ENCODE data around the gene ELOA. TPM values are rescaled to one million over a fixed set of nuclear protein-coding genes. Genes with fewer than 3 reads are reported as not detected.

Gene ELOA, protein sequence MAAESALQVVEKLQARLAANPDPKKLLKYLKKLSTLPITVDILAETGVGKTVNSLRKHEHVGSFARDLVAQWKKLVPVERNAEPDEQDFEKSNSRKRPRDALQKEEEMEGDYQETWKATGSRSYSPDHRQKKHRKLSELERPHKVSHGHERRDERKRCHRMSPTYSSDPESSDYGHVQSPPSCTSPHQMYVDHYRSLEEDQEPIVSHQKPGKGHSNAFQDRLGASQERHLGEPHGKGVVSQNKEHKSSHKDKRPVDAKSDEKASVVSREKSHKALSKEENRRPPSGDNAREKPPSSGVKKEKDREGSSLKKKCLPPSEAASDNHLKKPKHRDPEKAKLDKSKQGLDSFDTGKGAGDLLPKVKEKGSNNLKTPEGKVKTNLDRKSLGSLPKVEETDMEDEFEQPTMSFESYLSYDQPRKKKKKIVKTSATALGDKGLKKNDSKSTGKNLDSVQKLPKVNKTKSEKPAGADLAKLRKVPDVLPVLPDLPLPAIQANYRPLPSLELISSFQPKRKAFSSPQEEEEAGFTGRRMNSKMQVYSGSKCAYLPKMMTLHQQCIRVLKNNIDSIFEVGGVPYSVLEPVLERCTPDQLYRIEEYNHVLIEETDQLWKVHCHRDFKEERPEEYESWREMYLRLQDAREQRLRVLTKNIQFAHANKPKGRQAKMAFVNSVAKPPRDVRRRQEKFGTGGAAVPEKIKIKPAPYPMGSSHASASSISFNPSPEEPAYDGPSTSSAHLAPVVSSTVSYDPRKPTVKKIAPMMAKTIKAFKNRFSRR
- total RNA-seq (10 to 100 TPM; 28.3 to 31.7 TPM), polyA plus RNA-seq (10 to 100 TPM; 17.1 to 32.4 TPM)

DNA sequence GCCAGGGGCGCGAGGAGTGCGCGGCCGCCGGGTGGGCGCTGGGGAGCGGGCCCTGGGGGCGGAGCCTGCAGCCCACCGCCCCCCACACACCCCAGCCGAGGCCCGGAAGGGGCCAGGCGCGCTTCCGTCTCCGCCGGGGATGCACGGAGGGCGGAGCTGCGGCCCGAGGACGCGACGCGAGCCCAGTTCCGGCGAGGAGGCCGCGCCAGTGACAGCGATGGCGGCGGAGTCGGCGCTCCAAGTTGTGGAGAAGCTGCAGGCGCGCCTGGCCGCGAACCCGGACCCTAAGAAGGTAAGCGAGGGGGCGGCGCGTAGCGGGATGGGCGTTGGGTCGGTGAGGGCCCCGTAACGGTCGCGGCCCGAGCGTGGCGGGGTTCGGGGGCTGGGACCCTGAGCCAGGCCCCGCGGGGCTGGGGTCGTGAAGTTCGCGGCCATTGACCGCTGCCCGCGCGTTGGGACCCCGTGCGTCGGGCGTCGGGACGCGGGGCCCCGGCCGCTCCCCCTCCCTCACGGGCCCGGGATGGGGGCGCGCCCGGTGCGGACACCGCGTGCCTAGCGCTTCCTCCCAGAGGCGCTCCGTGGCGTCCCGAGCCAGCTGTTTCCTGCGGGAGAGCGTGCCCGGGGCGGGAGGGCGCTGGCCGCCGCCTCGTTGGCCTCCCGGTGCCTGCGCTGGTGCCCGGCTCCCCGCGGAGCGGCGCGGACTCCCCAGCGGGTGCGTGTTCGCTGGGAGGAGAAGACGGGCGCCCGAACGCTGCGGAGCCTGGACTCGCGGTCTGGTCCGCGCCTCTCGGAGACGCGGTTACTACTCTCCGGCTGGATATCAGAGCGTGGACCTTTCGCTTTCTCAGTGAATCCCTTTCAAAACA lies at the start of gene ELOA:
TSS of gene ELOA (plus strand) at position 185 of the 866 bp plus-strand sequence. CDS start at position 218, 33 bp downstream.
- Mint-ChIP-seq H3K9me3 (no peaks in the 10 kb centered on the region), H3K4me3 (peak within 1 kb of the TSS; percentile 91 to 97 (median 92)), H3K27me3 (no peaks in the 10 kb centered on the region), H3K27ac (peak within 1 kb of the TSS; percentile 92 to 95 (median 94)), H3K36me3 (peaks cover 7 to 31% of the 10 kb centered on the region in 2 donors), H3K4me1 (peaks cover 38 to 57% (median 46%) of the 10 kb centered on the region in 4 donors)
- POLR2A ChIA-PET (ENCODE audit: partially characterized antibody), result interaction anchor here (0.6 to 3.2 kb wide), 14 partner anchors 8 to 241 kb away, joined by 3 to 40 read pairs (median 4); partner anchors contain the start of genes HMGCL, LYPLA2, PITHD1 and RPL11
- H3K4me3 ChIP-seq (ENCODE audit: low read length in 2 of 2), result peak within 1 kb of the TSS; percentile 75 to 89
- CTCF ChIA-PET (ENCODE audit: partially characterized antibody), result interaction anchor here (2.3 kb wide), 1 partner anchor 28 kb away, joined by 8 read pairs; no protein-coding TSS in a partner anchor
- H3K4me1 ChIP-seq (ENCODE audit: insufficient read depth, low read length), result peaks cover 51% of the 10 kb centered on the region
- intact Hi-C loops (cut with micrococcal nuclease), result loop anchor here (1.0 to 5.0 kb wide), 2 partner anchors 34 to 52 kb away; partner anchors contain the start of genes PITHD1 and RPL11
- peak within 1 kb of the TSS; percentile 87 for H3K27ac ChIP-seq (ENCODE audit: low read depth, low read length)
- peak; percentile 74 to 78 (median 77) for DNase-seq
- no peaks in the 10 kb centered on the region for H3K27me3 ChIP-seq (ENCODE audit: insufficient read depth, low read length)
- no peaks in the 10 kb centered on the region for H3K36me3 ChIP-seq (ENCODE audit: insufficient read depth, low read length)
- H3K9me3 ChIP-seq (ENCODE audit: control insufficient read depth in 1 of 2, low read length in 2 of 2), result no peaks in the 10 kb centered on the region

DNA sequence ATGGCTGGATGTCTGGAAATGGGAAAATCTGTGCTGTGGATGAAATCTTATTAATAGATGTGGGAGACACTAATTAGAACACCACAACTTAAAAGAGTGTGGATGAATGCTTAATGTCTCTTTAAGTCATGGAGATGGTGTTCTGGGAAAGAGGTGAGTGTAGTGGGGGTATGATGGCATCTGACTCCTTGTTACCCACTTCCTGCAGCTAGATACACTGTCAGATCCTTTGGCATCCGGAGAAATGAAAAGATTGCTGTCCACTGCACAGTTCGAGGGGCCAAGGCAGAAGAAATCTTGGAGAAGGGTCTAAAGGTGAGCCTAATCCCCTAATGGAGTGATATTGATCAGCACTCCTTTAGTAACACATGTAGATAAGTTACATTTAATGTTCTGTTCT lies 49.7 kb upstream of the ELOA start:
- no peaks in the 10 kb centered on the region for H3K9me3 Mint-ChIP-seq
- no peaks in the 10 kb centered on the region for H3K27me3 Mint-ChIP-seq
- H3K27ac Mint-ChIP-seq, result peak overlapping the region; percentile 16 to 97 (median 87)
- Histone ChIP-seq H3K9me3 (ENCODE audit: control insufficient read depth in 1 of 2, low read length in 2 of 2) (no peaks in the 10 kb centered on the region), H3K4me1 (ENCODE audit: insufficient read depth, low read length) (peaks cover 49% of the 10 kb centered on the region), H3K27ac (ENCODE audit: low read depth, low read length) (peak overlapping the region; percentile 91), H3K4me3 (ENCODE audit: low read length in 2 of 2) (no peak overlapping the region), H3K36me3 (ENCODE audit: insufficient read depth, low read length) (peaks cover 58% of the 10 kb centered on the region), H3K27me3 (ENCODE audit: insufficient read depth, low read length) (no peaks in the 10 kb centered on the region)
- peaks cover 44 to 68% (median 55%) of the 10 kb centered on the region in 4 donors for H3K4me1 Mint-ChIP-seq
- DNase-seq, result no peak
- intact Hi-C loops (cut with micrococcal nuclease), result loop anchor here (10.0 kb wide), 1 partner anchor 329 kb away; the partner anchor contains the start of gene ZNF436
- peaks cover 60 to 71% of the 10 kb centered on the region in 2 donors for H3K36me3 Mint-ChIP-seq
- peak overlapping the region; percentile 93 to 99 (median 96) for H3K4me3 Mint-ChIP-seq
- CTCF ChIA-PET (ENCODE audit: partially characterized antibody), result no interaction called here
- POLR2A ChIA-PET (ENCODE audit: partially characterized antibody), result no interaction called here

DNA sequence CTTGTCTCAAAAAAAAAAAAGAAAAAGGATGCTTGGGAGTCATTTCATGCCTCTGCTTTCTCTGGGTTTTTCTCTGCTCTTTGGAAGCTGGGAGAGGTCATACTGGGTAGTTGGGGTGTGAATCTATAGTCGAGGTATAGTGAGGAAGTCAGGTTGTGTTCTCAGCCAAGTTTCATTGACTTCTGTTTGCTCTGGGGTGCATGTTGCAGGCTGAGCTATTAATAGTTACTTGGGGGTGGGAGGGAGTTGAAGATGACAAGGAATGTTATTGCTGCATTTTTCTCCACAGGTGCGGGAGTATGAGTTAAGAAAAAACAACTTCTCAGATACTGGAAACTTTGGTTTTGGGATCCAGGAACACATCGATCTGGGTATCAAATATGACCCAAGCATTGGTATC lies 48.9 kb upstream of the ELOA start:
- H3K4me1 Mint-ChIP-seq, result peaks cover 44 to 71% (median 57%) of the 10 kb centered on the region in 4 donors
- CTCF ChIA-PET (ENCODE audit: partially characterized antibody), result no interaction called here
- POLR2A ChIA-PET (ENCODE audit: partially characterized antibody), result no interaction called here

DNA sequence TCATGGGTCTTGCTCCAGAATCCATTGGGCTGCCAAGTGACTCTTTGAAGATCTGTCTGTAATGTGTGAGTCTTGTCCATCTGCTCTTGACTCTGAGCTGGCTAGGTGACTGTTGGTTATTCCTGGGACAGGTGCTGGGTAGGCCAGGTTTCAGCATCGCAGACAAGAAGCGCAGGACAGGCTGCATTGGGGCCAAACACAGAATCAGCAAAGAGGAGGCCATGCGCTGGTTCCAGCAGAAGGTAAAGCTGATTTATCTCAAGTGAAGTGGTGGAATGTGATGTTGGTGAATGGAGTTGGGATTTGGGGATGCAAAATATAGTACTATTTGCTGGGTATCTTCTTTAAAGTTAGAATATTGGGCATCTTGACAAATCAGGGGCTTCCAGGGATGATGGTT lies 47.6 kb upstream of the ELOA start:
- intact Hi-C loops (cut with micrococcal nuclease), result loop anchor here (10.0 kb wide), 1 partner anchor 331 kb away; the partner anchor contains the start of gene ZNF436

More for the DNA sequence above, 48.9 kb upstream of the ELOA start:
- Mint-ChIP-seq H3K9me3 (no peaks in the 10 kb centered on the region), H3K27ac (peak overlapping the region in 6 of 7 donors; percentile 4 to 97 (median 46)), H3K27me3 (no peaks in the 10 kb centered on the region), H3K4me3 (peak overlapping the region in 5 of 8 donors; percentile 6 to 55 (median 41)), H3K36me3 (peaks cover 60 to 78% of the 10 kb centered on the region in 2 donors)
- Histone ChIP-seq H3K4me3 (ENCODE audit: low read length in 2 of 2) (no peak overlapping the region), H3K36me3 (ENCODE audit: insufficient read depth, low read length) (peaks cover 65% of the 10 kb centered on the region), H3K27me3 (ENCODE audit: insufficient read depth, low read length) (no peaks in the 10 kb centered on the region), H3K4me1 (ENCODE audit: insufficient read depth, low read length) (peaks cover 49% of the 10 kb centered on the region), H3K9me3 (ENCODE audit: control insufficient read depth in 1 of 2, low read length in 2 of 2) (no peaks in the 10 kb centered on the region), H3K27ac (ENCODE audit: low read depth, low read length) (no peak overlapping the region)
- no peak for DNase-seq
- intact Hi-C loops (cut with micrococcal nuclease), result loop anchor here (10.0 kb wide), 1 partner anchor 330 kb away; the partner anchor contains the start of gene ZNF436

DNA sequence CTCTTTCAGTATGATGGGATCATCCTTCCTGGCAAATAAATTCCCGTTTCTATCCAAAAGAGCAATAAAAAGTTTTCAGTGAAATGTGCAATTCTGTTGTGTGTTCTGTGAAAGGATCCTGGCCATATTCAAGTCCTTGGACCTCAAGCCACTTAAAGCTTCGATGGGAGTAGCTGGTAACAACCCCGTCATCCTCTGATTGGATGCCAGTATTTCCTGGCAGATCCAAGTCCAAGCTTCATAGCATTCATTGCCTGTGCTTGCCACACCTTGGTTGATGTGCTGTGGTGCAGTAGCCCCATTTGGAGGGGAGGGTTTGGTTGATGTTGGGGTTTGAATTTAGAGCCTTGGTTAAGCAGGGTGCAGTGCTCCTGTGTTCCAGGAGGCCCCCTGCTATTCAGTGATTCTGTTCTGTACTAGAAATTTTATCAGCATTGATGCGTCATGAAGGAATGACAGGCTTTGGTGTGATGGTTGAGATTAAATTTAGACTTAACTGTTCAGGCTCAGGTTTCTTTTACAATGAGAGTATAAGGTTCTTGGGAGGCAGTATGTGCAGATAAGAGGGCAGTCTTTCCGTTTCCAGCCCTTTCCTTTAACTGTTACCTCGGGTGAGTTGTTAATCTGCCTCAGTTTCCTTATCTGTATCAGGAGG lies 46.8 kb upstream of the ELOA start:
- Mint-ChIP-seq H3K4me3 (peak overlapping the region in 3 of 8 donors; percentile 6 to 61 (median 27)), H3K9me3 (no peaks in the 10 kb centered on the region), H3K4me1 (peaks cover 49 to 75% (median 59%) of the 10 kb centered on the region in 4 donors), H3K27me3 (no peaks in the 10 kb centered on the region), H3K36me3 (peaks cover 76 to 96% of the 10 kb centered on the region in 2 donors), H3K27ac (peak overlapping the region in 5 of 7 donors; percentile 6 to 97 (median 53))
- Histone ChIP-seq H3K27ac (ENCODE audit: low read depth, low read length) (no peak overlapping the region), H3K4me3 (ENCODE audit: low read length in 2 of 2) (no peak overlapping the region), H3K9me3 (ENCODE audit: control insufficient read depth in 1 of 2, low read length in 2 of 2) (no peaks in the 10 kb centered on the region), H3K4me1 (ENCODE audit: insufficient read depth, low read length) (peaks cover 49% of the 10 kb centered on the region), H3K36me3 (ENCODE audit: insufficient read depth, low read length) (peaks cover 79% of the 10 kb centered on the region), H3K27me3 (ENCODE audit: insufficient read depth, low read length) (no peaks in the 10 kb centered on the region)
- ChIA-PET CTCF (ENCODE audit: partially characterized antibody) (no interaction called here), POLR2A (ENCODE audit: partially characterized antibody) (no interaction called here)
- intact Hi-C loops (cut with micrococcal nuclease), result loop anchor here (10.0 kb wide), 1 partner anchor 332 kb away; the partner anchor contains the start of gene ZNF436
- DNase-seq, result no peak

More for the DNA sequence above, 47.6 kb upstream of the ELOA start:
- H3K36me3 Mint-ChIP-seq, result peaks cover 68 to 90% of the 10 kb centered on the region in 2 donors
- peaks cover 49 to 75% (median 59%) of the 10 kb centered on the region in 4 donors for H3K4me1 Mint-ChIP-seq
- no peaks in the 10 kb centered on the region for H3K9me3 Mint-ChIP-seq
- H3K27ac ChIP-seq (ENCODE audit: low read depth, low read length), result no peak overlapping the region
- peak overlapping the region in 6 of 7 donors; percentile 20 to 97 (median 54) for H3K27ac Mint-ChIP-seq
- POLR2A ChIA-PET (ENCODE audit: partially characterized antibody), result no interaction called here
- H3K27me3 Mint-ChIP-seq, result no peaks in the 10 kb centered on the region
- peaks cover 74% of the 10 kb centered on the region for H3K36me3 ChIP-seq (ENCODE audit: insufficient read depth, low read length)
- peaks cover 49% of the 10 kb centered on the region for H3K4me1 ChIP-seq (ENCODE audit: insufficient read depth, low read length)
- H3K9me3 ChIP-seq (ENCODE audit: control insufficient read depth in 1 of 2, low read length in 2 of 2), result no peaks in the 10 kb centered on the region
- H3K27me3 ChIP-seq (ENCODE audit: insufficient read depth, low read length), result no peaks in the 10 kb centered on the region
- no peak for DNase-seq
- CTCF ChIA-PET (ENCODE audit: partially characterized antibody), result no interaction called here
- no peak overlapping the region for H3K4me3 ChIP-seq (ENCODE audit: low read length in 2 of 2)
- peak overlapping the region in 4 of 8 donors; percentile 1 to 27 (median 13) for H3K4me3 Mint-ChIP-seq

DNA sequence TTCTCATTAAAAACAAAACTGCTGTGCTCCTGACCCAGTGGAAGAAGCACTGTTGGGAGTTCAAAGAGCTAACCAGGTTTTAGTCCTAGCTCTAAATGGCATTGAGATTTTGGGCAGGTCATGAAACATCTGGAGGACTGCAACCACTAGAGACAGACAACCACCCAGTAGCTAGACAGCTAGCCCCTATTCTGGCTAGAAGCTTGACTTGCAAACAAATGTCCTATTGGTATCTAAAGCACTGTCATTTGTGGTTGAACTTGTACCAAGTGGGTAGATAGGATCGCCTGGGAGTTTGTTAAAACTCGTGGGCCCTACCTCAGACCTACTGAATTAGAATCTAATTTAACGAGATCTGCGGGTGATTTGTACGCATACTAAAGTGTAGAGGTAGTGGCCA lies 44.8 kb upstream of the ELOA start:
- CTCF ChIA-PET (ENCODE audit: partially characterized antibody), result interaction anchor here (1.3 kb wide), 1 partner anchor 50 kb away, joined by 3 read pairs; no protein-coding TSS in a partner anchor
- no peaks in the 10 kb centered on the region for H3K9me3 Mint-ChIP-seq
- Histone ChIP-seq H3K27me3 (ENCODE audit: insufficient read depth, low read length) (no peaks in the 10 kb centered on the region), H3K4me1 (ENCODE audit: insufficient read depth, low read length) (peaks cover 35% of the 10 kb centered on the region), H3K36me3 (ENCODE audit: insufficient read depth, low read length) (peaks cover 68% of the 10 kb centered on the region), H3K27ac (ENCODE audit: low read depth, low read length) (no peak overlapping the region), H3K4me3 (ENCODE audit: low read length in 2 of 2) (no peak overlapping the region), H3K9me3 (ENCODE audit: control insufficient read depth in 1 of 2, low read length in 2 of 2) (no peaks in the 10 kb centered on the region)
- no peak for DNase-seq
- H3K27me3 Mint-ChIP-seq, result no peaks in the 10 kb centered on the region
- H3K36me3 Mint-ChIP-seq, result peaks cover 72 to 88% of the 10 kb centered on the region in 2 donors
- no peak overlapping the region for H3K4me3 Mint-ChIP-seq
- intact Hi-C loops (cut with micrococcal nuclease), result loop anchor here (10.0 kb wide), 1 partner anchor 334 kb away; the partner anchor contains the start of gene ZNF436
- H3K4me1 Mint-ChIP-seq, result peaks cover 36 to 55% (median 46%) of the 10 kb centered on the region in 4 donors
- POLR2A ChIA-PET (ENCODE audit: partially characterized antibody), result no interaction called here
- peak overlapping the region in 2 of 7 donors; percentile 25 to 59 for H3K27ac Mint-ChIP-seq

Data from CD4-positive, alpha-beta memory T cell (primary cell).